Panc1 (cell line): Measurements from ENCODE around the gene SND1. TPM values are rescaled to one million over a fixed set of nuclear protein-coding genes. Genes with fewer than 3 reads are reported as not detected.

Source experiments
- ATAC-seq: fragments of 200-7000 bp; cut with Tn5 transposase; 2 replicates; pipeline ENCODE4 v1.9.1; 2020; ENCODE audit warnings: mild to moderate bottlenecking, moderate library complexity
- BruUV-seq: library from RNA; stranded (reverse); fragments of 400-500 nt; replicated peaks from 2 replicates; lab custom pipeline; 2021; lab: Mats Ljungman, UMichigan
- CTCF ChIA-PET: fragments of 300-600 bp; sonication (Branson Sonifier 250); formaldehyde crosslinking; loops from one replicate; lab custom pipeline; 2022; ENCODE audit warnings: antibody characterized with exemption; lab: Charles Lee
- POLR2A ChIA-PET: fragments of 300-600 bp; sonication (Branson Sonifier 250); formaldehyde crosslinking; loops from one replicate; lab custom pipeline; 2022; ENCODE audit warnings: antibody characterized with exemption; lab: Charles Lee
- DNase-seq: peaks from one replicate; pipeline ENCODE4 v3.0.0-alpha.2; 2010; ENCODE audit warnings: low read depth, low spot score
- H3K27ac ChIP-seq: 2 replicates; pipeline ENCODE4 v1.5.1; 2011; ENCODE audit warnings: mild to moderate bottlenecking, low read length, inconsistent platforms
- H3K27me3 ChIP-seq: fragments of 200-500 bp; sonication (Bioruptor generic); 2 replicates; pipeline ENCODE4 v1.6.0; 2014; ENCODE audit warnings: low read length, inconsistent platforms; ENCODE audit not compliant: control insufficient read depth, insufficient read depth
- H3K36me3 ChIP-seq: fragments of 200-500 bp; sonication (Bioruptor generic); 2 replicates; pipeline ENCODE4 v1.5.1; 2014; ENCODE audit warnings: inconsistent platforms, mild to moderate bottlenecking, low read length, moderate library complexity; ENCODE audit not compliant: control insufficient read depth, insufficient read depth
- H3K4me1 ChIP-seq: 2 replicates; pipeline ENCODE4 v1.5.1; 2011; ENCODE audit warnings: inconsistent platforms, mild to moderate bottlenecking, low read length, moderate library complexity; ENCODE audit not compliant: control insufficient read depth, insufficient read depth
- H3K4me3 ChIP-seq, 2 experiments: 2 replicates each; pipeline ENCODE4 v1.5.1; 2011 to 2012; ENCODE audit warnings: low read depth in 2 of 2, low read length in 2 of 2, mild to moderate bottlenecking in 2 of 2, inconsistent platforms in 1 of 2, moderate library complexity in 1 of 2
- H3K9me3 ChIP-seq: fragments of 200-500 bp; sonication (Bioruptor generic); 2 replicates; pipeline ENCODE4 v1.5.1; 2014; ENCODE audit warnings: low read depth, mild to moderate bottlenecking, inconsistent platforms, low read length, moderate library complexity; ENCODE audit not compliant: control insufficient read depth, insufficient read depth
- POLR2AphosphoS5 ChIP-seq: IDR thresholded peaks from 2 replicates; pipeline ENCODE4 v1.6.1; 2012; ENCODE audit warnings: mild to moderate bottlenecking, low read depth, low read length, moderate library complexity
- SIN3A ChIP-seq: IDR thresholded peaks from 2 replicates; pipeline ENCODE4 v1.6.1; 2012; ENCODE audit warnings: low read depth, mild to moderate bottlenecking, low read length, moderate library complexity, borderline replicate concordance; ENCODE audit not compliant: insufficient read depth
- TCF7L2 ChIP-seq: IDR thresholded peaks from 2 replicates; pipeline ENCODE4 v1.6.1; 2011; ENCODE audit warnings: mild to moderate bottlenecking, low read depth, low read length, inconsistent platforms
- in situ Hi-C: cut with HindIII; loops from 2 replicates; pipeline ENCODE4 v1.10.0; 2016; ENCODE audit warnings: low sequenced_read_pairs, low pct_unique_long_range_greater_than_20kb
- intact Hi-C: fragments of 100-400 bp; cut with micrococcal nuclease; formaldehyde crosslinking; loops from one replicate; pipeline ENCODE4 v1.10.0; 2022; ENCODE audit not compliant: unreplicated experiment
- total RNA-seq: library from RNA; stranded (reverse); gene quantifications from one replicate; pipeline ENCODE4 v1.2.1, GENCODE V29; 2021; ENCODE audit not compliant: unreplicated experiment
- TF ChIP-seq, protein P1 (sequence below): fragments of 450-650 bp; IDR thresholded peaks from 2 replicates; pipeline ENCODE4 v1.5.1; 2017; ENCODE audit warnings: mild to moderate bottlenecking
- TF ChIP-seq, protein P2 (sequence below), 2 experiments: IDR thresholded peaks; 2 replicates each; pipeline ENCODE4 v1.6.1; 2011 to 2012; ENCODE audit warnings: low read depth in 2 of 2, control low read depth in 1 of 2, low read length in 1 of 2, mild to moderate bottlenecking in 1 of 2, moderate library complexity in 1 of 2; ENCODE audit not compliant: insufficient read depth in 1 of 2

The SND1 gene
- total RNA-seq, 1 experiment from 2014 or later = 176 TPM

DNA sequence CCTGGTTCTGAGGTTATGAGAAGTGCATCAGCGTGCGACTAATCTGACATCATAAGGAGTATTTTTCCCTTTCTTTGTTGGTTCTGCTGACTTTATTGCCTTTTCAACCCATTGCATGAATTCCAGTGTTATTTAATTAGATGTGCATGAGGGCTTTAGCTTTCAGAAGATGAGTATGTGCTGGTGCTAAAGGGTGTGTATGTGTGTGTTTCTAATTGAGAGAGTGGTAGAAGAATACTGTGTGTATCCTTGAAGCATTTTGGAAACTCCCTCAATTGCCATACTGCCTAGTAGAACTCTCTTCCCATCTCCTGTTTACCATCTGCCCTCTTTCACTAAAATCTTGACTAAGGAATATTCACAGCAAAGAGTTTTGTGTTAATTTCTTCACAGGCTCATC is 158.1 kb downstream of the SND1 start:
- TF ChIP-seq, protein P1, sequence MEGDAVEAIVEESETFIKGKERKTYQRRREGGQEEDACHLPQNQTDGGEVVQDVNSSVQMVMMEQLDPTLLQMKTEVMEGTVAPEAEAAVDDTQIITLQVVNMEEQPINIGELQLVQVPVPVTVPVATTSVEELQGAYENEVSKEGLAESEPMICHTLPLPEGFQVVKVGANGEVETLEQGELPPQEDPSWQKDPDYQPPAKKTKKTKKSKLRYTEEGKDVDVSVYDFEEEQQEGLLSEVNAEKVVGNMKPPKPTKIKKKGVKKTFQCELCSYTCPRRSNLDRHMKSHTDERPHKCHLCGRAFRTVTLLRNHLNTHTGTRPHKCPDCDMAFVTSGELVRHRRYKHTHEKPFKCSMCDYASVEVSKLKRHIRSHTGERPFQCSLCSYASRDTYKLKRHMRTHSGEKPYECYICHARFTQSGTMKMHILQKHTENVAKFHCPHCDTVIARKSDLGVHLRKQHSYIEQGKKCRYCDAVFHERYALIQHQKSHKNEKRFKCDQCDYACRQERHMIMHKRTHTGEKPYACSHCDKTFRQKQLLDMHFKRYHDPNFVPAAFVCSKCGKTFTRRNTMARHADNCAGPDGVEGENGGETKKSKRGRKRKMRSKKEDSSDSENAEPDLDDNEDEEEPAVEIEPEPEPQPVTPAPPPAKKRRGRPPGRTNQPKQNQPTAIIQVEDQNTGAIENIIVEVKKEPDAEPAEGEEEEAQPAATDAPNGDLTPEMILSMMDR = no peak
- no peak for TF ChIP-seq POLR2AphosphoS5
- no peak for TF ChIP-seq TCF7L2
- TF ChIP-seq, protein P2, sequence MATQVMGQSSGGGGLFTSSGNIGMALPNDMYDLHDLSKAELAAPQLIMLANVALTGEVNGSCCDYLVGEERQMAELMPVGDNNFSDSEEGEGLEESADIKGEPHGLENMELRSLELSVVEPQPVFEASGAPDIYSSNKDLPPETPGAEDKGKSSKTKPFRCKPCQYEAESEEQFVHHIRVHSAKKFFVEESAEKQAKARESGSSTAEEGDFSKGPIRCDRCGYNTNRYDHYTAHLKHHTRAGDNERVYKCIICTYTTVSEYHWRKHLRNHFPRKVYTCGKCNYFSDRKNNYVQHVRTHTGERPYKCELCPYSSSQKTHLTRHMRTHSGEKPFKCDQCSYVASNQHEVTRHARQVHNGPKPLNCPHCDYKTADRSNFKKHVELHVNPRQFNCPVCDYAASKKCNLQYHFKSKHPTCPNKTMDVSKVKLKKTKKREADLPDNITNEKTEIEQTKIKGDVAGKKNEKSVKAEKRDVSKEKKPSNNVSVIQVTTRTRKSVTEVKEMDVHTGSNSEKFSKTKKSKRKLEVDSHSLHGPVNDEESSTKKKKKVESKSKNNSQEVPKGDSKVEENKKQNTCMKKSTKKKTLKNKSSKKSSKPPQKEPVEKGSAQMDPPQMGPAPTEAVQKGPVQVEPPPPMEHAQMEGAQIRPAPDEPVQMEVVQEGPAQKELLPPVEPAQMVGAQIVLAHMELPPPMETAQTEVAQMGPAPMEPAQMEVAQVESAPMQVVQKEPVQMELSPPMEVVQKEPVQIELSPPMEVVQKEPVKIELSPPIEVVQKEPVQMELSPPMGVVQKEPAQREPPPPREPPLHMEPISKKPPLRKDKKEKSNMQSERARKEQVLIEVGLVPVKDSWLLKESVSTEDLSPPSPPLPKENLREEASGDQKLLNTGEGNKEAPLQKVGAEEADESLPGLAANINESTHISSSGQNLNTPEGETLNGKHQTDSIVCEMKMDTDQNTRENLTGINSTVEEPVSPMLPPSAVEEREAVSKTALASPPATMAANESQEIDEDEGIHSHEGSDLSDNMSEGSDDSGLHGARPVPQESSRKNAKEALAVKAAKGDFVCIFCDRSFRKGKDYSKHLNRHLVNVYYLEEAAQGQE (IDR thresholded peaks at IDR 0.05; ENCODE audit: insufficient read depth in 1 of 2, low read depth in 2 of 2, low read length in 1 of 2) = no peak
- no peak for TF ChIP-seq SIN3A
- ChIA-PET POLR2A (no interaction called here), CTCF (no interaction called here)
- H3K4me3 ChIP-seq = no peak overlapping the region
- no TSS peak for BruUV-seq
- intact Hi-C loops (no loop called here), in situ Hi-C loops (no loop called here)
- 0 out of 2 replicates have a peak, but pooled peaks cover 6% of the 10 kb centered on the region for H3K36me3 ChIP-seq
- H3K27ac ChIP-seq = no peak overlapping the region
- H3K27me3 ChIP-seq = no peaks in the 10 kb centered on the region
- no peak for ATAC-seq
- no peaks in the 10 kb centered on the region for H3K4me1 ChIP-seq
- no peaks in the 10 kb centered on the region for H3K9me3 ChIP-seq
- no peak for DNase-seq

DNA sequence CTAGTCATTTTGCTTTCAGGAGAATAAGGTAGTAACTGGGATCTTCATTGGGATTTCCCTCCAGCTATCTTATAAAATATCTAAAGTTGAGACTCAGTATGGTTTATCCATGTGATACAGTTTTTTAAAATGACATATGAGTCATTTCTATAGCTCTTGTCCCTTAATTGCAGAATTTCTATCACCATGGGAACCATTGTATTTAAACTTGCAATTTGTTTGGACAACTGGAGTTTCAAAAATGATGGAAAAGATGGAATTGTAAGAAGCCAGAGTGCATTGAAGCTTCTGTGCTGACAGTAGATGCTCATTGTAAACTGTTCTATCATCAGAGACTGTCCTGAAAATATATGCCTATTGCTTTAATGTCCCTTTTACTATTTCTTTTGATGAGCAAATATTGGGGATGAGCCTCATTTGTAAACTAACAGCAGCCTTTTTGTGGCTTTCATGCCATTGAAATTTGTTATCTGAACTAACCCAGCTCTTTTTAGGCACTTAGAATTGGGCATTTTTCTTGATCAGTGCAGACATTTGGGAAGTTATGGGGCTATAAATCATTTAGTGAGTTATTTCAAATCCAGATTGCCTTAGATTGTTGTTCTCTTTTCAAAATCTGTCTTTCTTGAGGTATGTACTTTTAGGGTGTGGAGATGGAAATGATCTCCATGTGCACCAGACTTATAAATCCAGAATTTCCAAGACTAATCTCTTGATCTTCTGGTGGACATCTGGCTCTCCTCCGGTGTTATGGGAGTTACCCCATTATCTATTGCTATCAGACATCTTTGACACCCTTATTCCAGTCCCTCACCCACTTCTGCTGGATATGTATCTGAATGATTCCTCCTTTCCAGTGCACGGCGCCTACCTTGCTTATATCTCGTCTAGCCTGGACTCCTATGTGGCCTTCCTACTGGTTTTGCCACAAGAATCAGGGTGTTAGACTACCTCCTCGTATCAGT is 159.0 kb downstream of the SND1 start:
- POLR2A ChIA-PET = no interaction called here
- CTCF ChIA-PET = no interaction called here
- H3K36me3 ChIP-seq = 0 out of 2 replicates have a peak, but pooled peaks cover 6% of the 10 kb centered on the region
- intact Hi-C loops (no loop called here), in situ Hi-C loops (no loop called here)
- no peaks in the 10 kb centered on the region for H3K9me3 ChIP-seq
- BruUV-seq = TSS peak; percentile 8
- no peaks in the 10 kb centered on the region for H3K27me3 ChIP-seq
- TF ChIP-seq TCF7L2 (no peak), POLR2AphosphoS5 (no peak), SIN3A (no peak)
- TF ChIP-seq, protein P2 (IDR thresholded peaks at IDR 0.05; ENCODE audit: insufficient read depth in 1 of 2, low read depth in 2 of 2, low read length in 1 of 2) = no peak
- TF ChIP-seq, protein P1 = no peak
- ATAC-seq (no peak), DNase-seq (no peak)
- no peaks in the 10 kb centered on the region for H3K4me1 ChIP-seq
- no peak overlapping the region for H3K27ac ChIP-seq
- H3K4me3 ChIP-seq = no peak overlapping the region
